ENCODE results near the gene CD200R1.
"Not testable (repeated sequence)": the region's sequence is repeated elsewhere in the genome, so short reads cannot be mapped to it uniquely, and the experiment has no call there.

The CD200R1 gene

GRCh38 chr3:112973325-112974177 is 1.4 kb downstream of the CD200R1 start:
- no peak for FAIRE-seq

GRCh38 chr3:112972158-112972557 is 2.7 kb downstream of the CD200R1 start:
- FAIRE-seq = no peak

GRCh38 chr3:112967828-112968227 is 7.1 kb downstream of the CD200R1 start:
- FAIRE-seq = no peak

- FAIRE-seq = no peak
Measured at GRCh38 chr3:112967425-112967824, 7.5 kb downstream of the CD200R1 start.

- FAIRE-seq = no peak
Measured at GRCh38 chr3:112966633-112967032, 8.3 kb downstream of the CD200R1 start.

GRCh38 chr3:112965656-112966055 is 9.2 kb downstream of the CD200R1 start:
- no peak for FAIRE-seq

- no peak for FAIRE-seq
Measured at GRCh38 chr3:112963683-112964082, 11.2 kb downstream of the CD200R1 start.

- FAIRE-seq = no peak
Measured at GRCh38 chr3:112958811-112959560, 15.9 kb downstream of the CD200R1 start.

GRCh38 chr3:112956351-112956750 is 18.6 kb downstream of the CD200R1 start:
- no peak for FAIRE-seq

GRCh38 chr3:112948346-112948838 is 26.5 kb downstream of the CD200R1 start:
- FAIRE-seq = no peak

GRCh38 chr3:112931736-112932521 is 43.0 kb downstream of the CD200R1 start:
- FAIRE-seq = no peak

- FAIRE-seq = no peak
Measured at GRCh38 chr3:112930771-112931170, 44.1 kb downstream of the CD200R1 start.

- no peak for FAIRE-seq
Measured at GRCh38 chr3:112925969-112926368, 48.9 kb downstream of the CD200R1 start.

- no peak for FAIRE-seq
Measured at GRCh38 chr3:112925560-112925959, 49.3 kb downstream of the CD200R1 start.

GRCh38 chr3:112919541-112919940 is 55.4 kb downstream of the CD200R1 start:
- FAIRE-seq = not testable (repeated sequence)

- FAIRE-seq = no peak
Measured at GRCh38 chr3:112908252-112908651, 66.7 kb downstream of the CD200R1 start.

- no peak for FAIRE-seq
Measured at GRCh38 chr3:112904786-112905185, 70.1 kb downstream of the CD200R1 start.

GRCh38 chr3:112900113-112900512 is 74.8 kb downstream of the CD200R1 start:
- no peak for FAIRE-seq

GRCh38 chr3:112897791-112898190 is 77.1 kb downstream of the CD200R1 start:
- no peak for FAIRE-seq

GRCh38 chr3:112894258-112894657 is 80.6 kb downstream of the CD200R1 start:
- no peak for FAIRE-seq

GRCh38 chr3:112889357-112889756 is 85.5 kb downstream of the CD200R1 start:
- FAIRE-seq = no peak

GRCh38 chr3:112888381-112889085 is 86.4 kb downstream of the CD200R1 start:
- FAIRE-seq = no peak
